Liver (tissue), 9 donors: ENCODE data around the gene ZNF518A. TPM values are rescaled to one million over a fixed set of nuclear protein-coding genes. Genes with fewer than 3 reads are reported as not detected.

Experiments used
- DNase-seq: peaks from one replicate; pipeline ENCODE4 v3.0.0-alpha.2; 2017; ENCODE audit warnings: low spot score
- H3K27ac ChIP-seq, 2 donors: one replicate each; pipeline ENCODE4 v1.7.0; 2013; ENCODE audit warnings: inconsistent platforms in 2 of 2, low read length in 2 of 2, control low read depth in 1 of 2, low read depth in 1 of 2, mild to moderate bottlenecking in 1 of 2
- H3K27me3 ChIP-seq, 4 donors: one replicate each; pipeline versions ENCODE4 v1.6.1 to v1.7.0; 2013; ENCODE audit warnings: low read length in 3 of 4, inconsistent platforms in 1 of 4, mild to moderate bottlenecking in 1 of 4, moderate library complexity in 1 of 4; ENCODE audit not compliant: control insufficient read depth in 4 of 4, insufficient read depth in 4 of 4
- H3K36me3 ChIP-seq, 4 donors: one replicate each; pipeline versions ENCODE4 v1.6.1 to v1.7.0; 2013; ENCODE audit warnings: low read length in 3 of 4, mild to moderate bottlenecking in 3 of 4, low read depth in 1 of 4, moderate library complexity in 1 of 4; ENCODE audit not compliant: control insufficient read depth in 4 of 4, insufficient read depth in 3 of 4
- H3K4me1 ChIP-seq, 4 donors: one replicate each; pipeline versions ENCODE4 v1.6.1 to v1.7.0; 2013; ENCODE audit warnings: low read length in 3 of 4, mild to moderate bottlenecking in 3 of 4, moderate library complexity in 1 of 4; ENCODE audit not compliant: control insufficient read depth in 4 of 4, insufficient read depth in 4 of 4
- H3K4me3 ChIP-seq, 3 donors: one replicate each; pipeline versions ENCODE4 v1.6.1 to v1.7.0; 2013; ENCODE audit warnings: low read length in 3 of 3, control low read depth in 1 of 3, low read depth in 1 of 3, mild to moderate bottlenecking in 1 of 3
- H3K9ac ChIP-seq, 2 donors: one replicate each; pipeline ENCODE4 v1.7.0; 2013; ENCODE audit warnings: low read length in 2 of 2, mild to moderate bottlenecking in 2 of 2, moderate library complexity in 2 of 2, control low read depth in 1 of 2, low read depth in 1 of 2
- H3K9me3 ChIP-seq, 4 donors: one replicate each; pipeline versions ENCODE4 v1.6.1 to v1.7.0; 2013; ENCODE audit warnings: low read length in 3 of 4; ENCODE audit not compliant: control insufficient read depth in 4 of 4
- FOXA2 ChIP-seq: IDR thresholded peaks from 2 replicates; pipeline ENCODE4 v1.6.1; 2016; ENCODE audit warnings: antibody characterized with exemption
- HNF4A ChIP-seq, 2 donors: conservative IDR thresholded peaks; 2 replicates each; pipeline ENCODE4 v1.6.1; 2016; ENCODE audit warnings: antibody characterized with exemption in 2 of 2, mild to moderate bottlenecking in 2 of 2
- MAX ChIP-seq: IDR thresholded peaks from 2 replicates; pipeline ENCODE4 v1.6.1; 2016; ENCODE audit warnings: antibody characterized with exemption
- RAD21 ChIP-seq, 2 donors: IDR thresholded peaks; 2 replicates each; pipeline ENCODE4 v1.6.1; 2016; ENCODE audit warnings: antibody characterized with exemption in 2 of 2, mild to moderate bottlenecking in 2 of 2
- REST ChIP-seq: IDR thresholded peaks from 2 replicates; pipeline ENCODE4 v1.6.1; 2016; ENCODE audit warnings: antibody characterized with exemption, mild to moderate bottlenecking
- SP1 ChIP-seq: IDR thresholded peaks from 2 replicates; pipeline ENCODE4 v1.6.1; 2018; ENCODE audit warnings: antibody characterized with exemption, mild to moderate bottlenecking
- TAF1 ChIP-seq: conservative IDR thresholded peaks from 2 replicates; pipeline ENCODE4 v1.6.1; 2016; ENCODE audit warnings: antibody characterized with exemption, mild to moderate bottlenecking
- WGBS: extraction: QIAGEN DNeasy Blood & Tissue Kit; methylation state at CpG from one replicate; pipeline ENCODE4 v1.1.7; 2013; 5-methylcytosine and 5-hydroxymethylcytosine counted together
- polyA plus RNA-seq, 2 donors: library from polyadenylated mRNA; stranded (reverse) in 1 of 2; unstranded in 1 of 2; fragments of 200-250 nt in 1 of 2; fragments of >200 nt in 1 of 2; fragmentation: Nextera tagmentation in 1 of 2; extraction: Ambion mirVana in 1 of 2; gene quantifications; one replicate each; pipeline versions ENCODE4 v1.2.1 to v1.2.3, GENCODE V29; 2013 to 2015
- total RNA-seq, 2 donors: library from RNA; depleted of rRNA; stranded (reverse); fragments of >200 nt; gene quantifications; one replicate each; pipeline ENCODE4 v1.2.3, GENCODE V29; 2014
- TF ChIP-seq, protein P1 (sequence below): IDR thresholded peaks from 2 replicates; pipeline ENCODE4 v1.6.1; 2016; ENCODE audit warnings: antibody characterized with exemption
- donor health status: healthy.
- donor health status: healthy.
- donor health status: healthy.
- donor health status: healthy.
- donor health status: healthy.

Gene ZNF518A
- total and polyA plus RNA-seq, 4 donors, result 1.8 to 23.0 (median 13.6) TPM

GRCh38 chr10:96093948-96094347, 36.1 kb upstream of the ZNF518A start:
- Histone ChIP-seq H3K27ac (no peak overlapping the region), H3K27me3 (peaks cover 2 to 18% (median 8%) of the 10 kb centered on the region in 4 donors), H3K4me3 (no peak overlapping the region), H3K36me3 (no peaks in the 10 kb centered on the region), H3K4me1 (peaks cover 0 to 9% (median 0%) of the 10 kb centered on the region in 4 donors), H3K9ac (no peak overlapping the region), H3K9me3 (peaks cover 0 to 22% (median 13%) of the 10 kb centered on the region in 4 donors)
- TF ChIP-seq MAX (no peak), REST (no peak), FOXA2 (no peak)
- TF ChIP-seq, protein P1, sequence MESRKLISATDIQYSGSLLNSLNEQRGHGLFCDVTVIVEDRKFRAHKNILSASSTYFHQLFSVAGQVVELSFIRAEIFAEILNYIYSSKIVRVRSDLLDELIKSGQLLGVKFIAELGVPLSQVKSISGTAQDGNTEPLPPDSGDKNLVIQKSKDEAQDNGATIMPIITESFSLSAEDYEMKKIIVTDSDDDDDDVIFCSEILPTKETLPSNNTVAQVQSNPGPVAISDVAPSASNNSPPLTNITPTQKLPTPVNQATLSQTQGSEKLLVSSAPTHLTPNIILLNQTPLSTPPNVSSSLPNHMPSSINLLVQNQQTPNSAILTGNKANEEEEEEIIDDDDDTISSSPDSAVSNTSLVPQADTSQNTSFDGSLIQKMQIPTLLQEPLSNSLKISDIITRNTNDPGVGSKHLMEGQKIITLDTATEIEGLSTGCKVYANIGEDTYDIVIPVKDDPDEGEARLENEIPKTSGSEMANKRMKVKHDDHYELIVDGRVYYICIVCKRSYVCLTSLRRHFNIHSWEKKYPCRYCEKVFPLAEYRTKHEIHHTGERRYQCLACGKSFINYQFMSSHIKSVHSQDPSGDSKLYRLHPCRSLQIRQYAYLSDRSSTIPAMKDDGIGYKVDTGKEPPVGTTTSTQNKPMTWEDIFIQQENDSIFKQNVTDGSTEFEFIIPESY, result no peak
- WGBS, result 40% methylated on average over 2 of the region's 2 CpGs
- DNase-seq, result no peak

DNA sequence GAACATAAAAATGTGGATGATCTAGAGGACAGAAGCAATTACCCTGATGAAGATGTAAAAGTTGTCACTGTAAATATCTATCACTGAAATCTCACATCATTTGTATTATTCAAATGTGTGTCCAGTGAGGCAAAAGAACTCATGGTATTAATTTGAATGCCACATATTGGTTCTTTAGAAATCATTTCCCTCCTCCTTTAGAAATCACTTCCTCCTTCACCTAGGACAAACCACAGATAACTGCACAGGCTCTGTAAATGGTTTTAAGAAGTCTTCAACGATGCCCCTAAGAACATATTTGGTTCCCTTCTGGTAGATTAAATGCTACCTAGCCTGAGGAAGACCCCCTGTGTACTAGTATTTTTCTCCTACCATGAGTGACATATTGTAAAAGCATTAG, 33.1 kb upstream of the ZNF518A start:
- H3K9me3 ChIP-seq, result peaks cover 0 to 11% (median 6%) of the 10 kb centered on the region in 4 donors
- no peak overlapping the region for H3K9ac ChIP-seq
- TF ChIP-seq HNF4A (conservative IDR thresholded peaks at IDR 0.05) (no peak), SP1 (no peak), TAF1 (no peak), RAD21 (IDR thresholded peaks at IDR 0.05) (no peak), REST (no peak), MAX (no peak)
- 62% methylated on average over 1 of the region's 1 CpG for WGBS
- H3K4me3 ChIP-seq, result no peak overlapping the region
- H3K27ac ChIP-seq, result no peak overlapping the region
- peaks cover 4 to 18% (median 12%) of the 10 kb centered on the region in 4 donors for H3K27me3 ChIP-seq
- no peaks in the 10 kb centered on the region for H3K36me3 ChIP-seq
- DNase-seq, result no peak
- no peaks in the 10 kb centered on the region for H3K4me1 ChIP-seq
